Activated naive CD8-positive, alpha-beta T cell treated with anti-CD3 and anti-CD28 coated beads for 36 hours (primary cell): Measurements from ENCODE around the gene PLEKHA1. TPM values are rescaled to one million over a fixed set of nuclear protein-coding genes. Genes with fewer than 3 reads are reported as not detected.

ENCODE experiments used
- DNase-seq: peaks from one replicate; pipeline ENCODE4 v3.0.0; 2021
- H3K27ac Mint-ChIP-seq: one replicate; pipeline ENCODE4 v1.8.0; 2022; ENCODE audit warnings: mild to moderate bottlenecking, moderate library complexity, mixed read lengths
- H3K27me3 Mint-ChIP-seq: one replicate; pipeline ENCODE4 v1.8.0; 2022; ENCODE audit warnings: mild to moderate bottlenecking, mixed read lengths
- H3K36me3 Mint-ChIP-seq: one replicate; pipeline ENCODE4 v1.8.0; 2021; ENCODE audit warnings: mild to moderate bottlenecking, mixed read lengths
- H3K4me1 Mint-ChIP-seq: one replicate; pipeline ENCODE4 v1.8.0; 2021; ENCODE audit warnings: mixed read lengths
- H3K4me3 Mint-ChIP-seq: one replicate; pipeline ENCODE4 v1.8.0; 2022; ENCODE audit warnings: mild to moderate bottlenecking, moderate library complexity, mixed read lengths
- H3K9me3 Mint-ChIP-seq: one replicate; pipeline ENCODE4 v1.8.0; 2022; ENCODE audit warnings: mixed read lengths
- total RNA-seq, 2 experiments: library from RNA; stranded (reverse); gene quantifications; one replicate each; pipeline ENCODE4 v1.2.3, GENCODE V29; 2021

PLEKHA1 gene
- total RNA-seq, 2 experiments from 2014 or later = 17.1 to 18.8 TPM

DNA sequence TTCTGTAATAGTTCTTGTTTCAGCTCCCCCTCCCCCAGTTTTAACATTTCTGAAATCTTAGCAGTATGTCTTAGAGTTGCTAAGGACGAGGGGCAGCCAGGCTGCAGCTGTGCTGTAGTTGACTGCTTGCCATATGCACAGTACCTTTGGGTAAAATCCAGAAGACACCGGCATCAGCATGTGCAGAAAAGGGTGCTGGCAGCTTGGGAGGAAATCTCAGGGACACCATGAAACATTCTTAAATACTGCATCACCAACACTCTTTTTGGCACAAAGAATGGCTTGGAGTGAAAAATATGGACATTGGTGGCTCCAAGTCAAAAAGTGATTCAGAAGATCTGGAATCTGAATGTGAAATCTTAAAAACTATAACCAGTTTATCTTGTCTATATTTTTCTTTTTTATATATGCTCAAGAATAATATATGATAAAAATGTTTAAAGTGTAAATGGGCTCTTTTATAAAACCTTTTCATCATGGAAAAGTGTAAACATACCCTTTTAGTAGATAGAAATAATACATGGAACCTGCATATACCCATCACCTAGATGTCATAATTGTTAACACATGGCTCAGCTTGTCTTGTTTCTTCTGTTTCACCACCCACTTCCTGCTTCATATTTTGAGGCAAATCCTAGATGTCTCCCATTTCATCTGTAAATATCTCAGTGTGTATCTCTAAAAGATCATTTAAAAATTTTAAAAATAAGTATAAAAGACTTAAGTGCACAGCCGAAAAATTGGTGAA is 45.5 kb downstream of the PLEKHA1 start:
- Mint-ChIP-seq H3K4me3 (no peak overlapping the region), H3K9me3 (peaks cover 2% of the 10 kb centered on the region), H3K4me1 (peaks cover 74% of the 10 kb centered on the region), H3K27ac (peak overlapping the region; percentile 31), H3K36me3 (peaks cover 52% of the 10 kb centered on the region), H3K27me3 (no peaks in the 10 kb centered on the region)
- DNase-seq = no peak

DNA sequence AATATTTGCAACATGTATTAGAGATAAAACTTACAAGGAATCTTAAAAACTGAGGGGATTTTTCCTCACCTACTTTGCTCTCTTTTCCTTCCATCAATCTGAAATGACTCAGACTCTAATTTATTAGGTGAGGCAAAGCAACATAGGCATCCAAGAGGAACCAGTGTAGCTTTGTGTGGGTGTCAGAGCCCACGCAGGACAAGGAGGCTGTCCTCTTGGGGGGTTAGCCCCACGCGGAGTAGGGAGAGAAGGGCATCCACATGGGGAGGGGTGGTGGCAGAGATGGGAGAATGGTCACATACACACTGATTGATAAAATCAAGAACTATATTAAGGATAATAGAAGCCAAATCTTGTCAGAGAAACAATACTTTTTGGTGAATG is 46.1 kb downstream of the PLEKHA1 start:
- peaks cover 2% of the 10 kb centered on the region for H3K9me3 Mint-ChIP-seq
- peaks cover 49% of the 10 kb centered on the region for H3K36me3 Mint-ChIP-seq
- no peak overlapping the region for H3K4me3 Mint-ChIP-seq
- no peak for DNase-seq
- H3K27ac Mint-ChIP-seq = peak overlapping the region; percentile 80
- no peaks in the 10 kb centered on the region for H3K27me3 Mint-ChIP-seq
- peaks cover 69% of the 10 kb centered on the region for H3K4me1 Mint-ChIP-seq

DNA sequence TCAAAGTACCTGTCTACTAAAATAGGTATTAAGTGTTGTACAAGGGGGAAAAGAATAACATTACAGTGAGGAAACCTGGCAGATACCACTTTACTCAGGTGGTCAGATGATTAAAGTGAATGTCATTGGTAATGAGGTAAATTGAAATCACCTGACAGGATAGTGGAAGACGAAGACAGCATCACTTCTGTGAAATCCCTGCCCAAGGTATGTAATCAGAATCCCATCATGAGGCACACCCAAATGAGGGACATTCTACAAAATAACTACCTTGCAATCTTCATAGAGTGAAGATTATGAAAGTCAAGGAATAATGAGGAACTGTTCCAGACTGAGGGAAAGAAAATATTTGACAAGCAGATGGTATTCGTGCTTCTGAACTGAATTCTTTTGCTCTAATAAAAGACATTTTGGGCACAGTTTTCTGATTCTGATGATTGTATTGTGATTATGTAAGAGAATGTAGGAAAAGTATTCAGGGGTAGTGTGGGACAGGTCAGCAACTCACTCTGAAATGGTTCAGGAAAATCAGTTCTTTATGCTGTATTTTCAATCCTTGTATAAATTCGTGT is 46.6 kb downstream of the PLEKHA1 start:
- no peak overlapping the region for H3K4me3 Mint-ChIP-seq
- peaks cover 64% of the 10 kb centered on the region for H3K4me1 Mint-ChIP-seq
- H3K36me3 Mint-ChIP-seq = peaks cover 44% of the 10 kb centered on the region
- peaks cover 2% of the 10 kb centered on the region for H3K9me3 Mint-ChIP-seq
- no peak for DNase-seq
- H3K27ac Mint-ChIP-seq = peak overlapping the region; percentile 80
- no peaks in the 10 kb centered on the region for H3K27me3 Mint-ChIP-seq

DNA sequence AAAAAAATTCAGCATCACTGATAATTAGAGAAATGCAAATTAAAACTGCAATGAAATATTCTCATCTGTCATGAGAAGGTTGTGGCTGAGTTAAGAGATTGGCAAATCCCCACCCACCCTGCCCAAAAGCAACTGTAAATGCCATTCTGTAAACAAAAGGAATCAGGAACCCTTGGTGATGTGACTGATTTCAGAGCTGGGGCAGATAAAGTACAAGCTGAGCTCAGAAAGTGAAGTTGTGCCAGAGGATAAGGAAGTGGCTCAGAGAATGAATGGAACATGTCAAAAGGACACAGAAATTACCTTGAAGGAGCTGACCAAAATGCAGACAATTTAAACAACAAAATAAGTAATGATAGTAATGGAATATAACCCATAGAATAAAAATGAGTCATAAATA is 47.2 kb downstream of the PLEKHA1 start:
- Mint-ChIP-seq H3K27ac (peak overlapping the region; percentile 67), H3K36me3 (peaks cover 40% of the 10 kb centered on the region), H3K4me3 (no peak overlapping the region), H3K9me3 (peaks cover 2% of the 10 kb centered on the region), H3K4me1 (peaks cover 60% of the 10 kb centered on the region), H3K27me3 (no peaks in the 10 kb centered on the region)
- DNase-seq = no peak

DNA sequence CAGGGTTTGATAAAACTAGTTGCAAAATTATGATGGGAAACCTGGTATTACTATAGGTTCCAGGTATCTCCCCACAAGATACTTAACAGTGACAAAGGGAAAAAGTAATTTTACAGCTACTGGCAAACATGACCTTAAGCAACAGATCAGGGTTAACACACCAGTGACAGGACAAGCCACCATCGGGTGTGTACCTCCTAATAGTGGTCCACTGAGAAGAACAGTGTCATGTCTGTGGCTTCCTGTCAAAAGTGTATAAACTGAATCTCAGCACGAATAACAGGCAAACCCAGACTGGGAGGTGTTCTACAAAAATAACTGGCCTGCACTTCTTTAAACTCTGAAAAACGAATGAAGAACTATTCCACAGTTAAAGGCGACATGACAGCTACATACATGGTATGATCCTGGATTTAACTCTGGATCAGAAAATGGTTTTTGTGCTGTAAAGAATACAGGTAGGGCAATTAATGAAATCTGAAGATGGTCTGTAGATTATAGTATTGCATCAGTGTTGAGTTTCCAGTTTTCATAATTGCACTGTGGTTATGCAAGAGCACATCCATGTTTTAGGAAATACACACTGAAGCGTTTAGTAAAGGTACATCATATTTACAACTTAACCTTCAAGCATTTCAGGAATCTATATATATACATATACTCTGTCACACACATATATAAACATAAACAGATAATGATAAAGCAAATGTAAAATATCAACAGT is 47.9 kb downstream of the PLEKHA1 start:
- Mint-ChIP-seq H3K4me3 (no peak overlapping the region), H3K4me1 (peaks cover 61% of the 10 kb centered on the region), H3K9me3 (no peaks in the 10 kb centered on the region), H3K36me3 (peaks cover 37% of the 10 kb centered on the region), H3K27me3 (no peaks in the 10 kb centered on the region), H3K27ac (peak overlapping the region; percentile 78)
- DNase-seq = no peak

DNA sequence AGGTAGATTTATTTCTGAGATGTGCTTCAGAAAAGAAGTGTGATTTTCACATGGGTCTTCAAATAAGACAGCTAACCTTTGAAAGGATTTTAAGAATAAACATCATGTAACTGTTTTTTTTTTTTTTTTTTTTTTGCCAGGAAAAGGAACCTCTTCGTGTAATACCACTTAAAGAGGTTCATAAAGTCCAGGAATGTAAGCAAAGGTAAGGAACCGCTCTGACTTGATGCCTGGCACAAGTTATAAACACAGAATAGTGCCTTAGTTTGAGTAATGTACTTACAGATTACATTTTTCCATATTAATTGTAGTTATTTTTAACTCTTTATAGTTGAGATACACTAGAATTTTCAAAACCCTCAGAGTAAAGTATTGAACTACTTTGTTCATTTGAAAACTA is 49.6 kb downstream of the PLEKHA1 start:
- Mint-ChIP-seq H3K4me3 (no peak overlapping the region), H3K9me3 (no peaks in the 10 kb centered on the region), H3K36me3 (peaks cover 23% of the 10 kb centered on the region), H3K4me1 (peaks cover 47% of the 10 kb centered on the region), H3K27ac (no peak overlapping the region), H3K27me3 (no peaks in the 10 kb centered on the region)
- no peak for DNase-seq

DNA sequence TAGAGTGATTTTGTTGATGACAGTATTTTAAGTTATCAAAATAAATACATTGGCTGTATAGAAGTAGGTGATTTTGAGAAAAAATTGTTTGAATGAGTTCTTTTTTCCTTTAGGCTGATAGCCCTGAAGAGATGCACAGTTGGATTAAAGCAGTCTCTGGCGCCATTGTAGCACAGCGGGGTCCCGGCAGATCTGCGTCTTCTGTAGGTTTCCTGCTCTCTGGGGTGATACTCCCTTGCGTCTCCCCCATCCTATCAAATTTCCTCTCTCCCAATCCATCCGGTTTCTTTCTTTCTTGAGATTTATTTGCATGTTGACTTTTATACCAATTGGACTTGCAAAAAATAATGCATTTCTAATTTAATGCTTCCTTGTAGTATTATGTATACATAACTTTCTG is 52.3 kb downstream of the PLEKHA1 start:
- no peak for DNase-seq
- Mint-ChIP-seq H3K36me3 (peaks cover 6% of the 10 kb centered on the region), H3K4me3 (no peak overlapping the region), H3K27ac (no peak overlapping the region), H3K27me3 (no peaks in the 10 kb centered on the region), H3K4me1 (peaks cover 26% of the 10 kb centered on the region), H3K9me3 (no peaks in the 10 kb centered on the region)

DNA sequence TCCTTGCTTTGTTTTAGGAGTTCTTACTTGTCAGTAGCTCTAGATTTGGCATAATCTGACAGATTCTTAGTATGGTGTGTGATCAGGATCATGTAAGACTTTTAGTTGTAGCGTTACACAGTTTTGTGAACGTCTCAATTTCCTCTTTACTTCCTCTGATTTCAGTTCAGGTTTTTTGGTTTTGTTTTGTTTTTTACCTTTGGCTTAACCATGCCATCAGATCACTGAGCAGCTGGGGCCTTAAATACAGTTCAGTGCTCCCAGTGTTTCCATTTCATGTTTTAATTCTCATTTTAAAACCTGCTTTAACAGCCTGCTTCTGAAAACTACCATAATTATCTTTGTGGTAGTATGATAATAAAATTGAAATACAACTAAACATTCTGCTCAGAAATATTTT is 52.8 kb downstream of the PLEKHA1 start:
- peaks cover 21% of the 10 kb centered on the region for H3K4me1 Mint-ChIP-seq

DNA sequence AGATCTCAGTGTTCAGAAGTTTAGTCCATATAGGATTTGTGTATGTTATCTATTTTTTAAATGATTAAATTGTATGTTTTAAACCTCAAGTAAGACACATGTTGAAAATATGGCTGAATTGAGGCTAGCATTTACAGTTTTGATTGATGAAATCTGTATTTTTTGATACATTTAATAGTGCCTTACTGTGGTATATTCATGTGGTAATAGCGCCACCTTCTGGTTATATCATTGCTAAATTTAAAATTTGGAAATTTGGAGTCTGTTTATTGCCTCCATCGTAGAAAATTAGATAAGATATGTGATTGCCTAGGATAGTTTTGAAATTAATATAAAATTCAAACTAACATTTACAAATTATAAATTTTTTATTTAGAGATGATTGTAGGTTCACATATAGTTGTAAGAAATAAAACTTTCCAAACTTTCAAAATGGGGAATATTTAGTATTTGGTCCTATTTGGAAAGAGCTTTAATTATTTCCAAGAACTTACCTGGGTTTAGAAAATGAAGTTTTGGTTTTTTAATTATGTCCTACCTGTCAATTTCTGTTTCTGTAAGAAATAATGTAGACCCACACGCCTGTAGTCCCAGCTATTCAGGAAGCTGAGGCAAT is 60.8 kb downstream of the PLEKHA1 start:
- DNase-seq = no peak
- H3K4me3 Mint-ChIP-seq = no peak overlapping the region

More for the DNA sequence above, 52.8 kb downstream of the PLEKHA1 start:
- Mint-ChIP-seq H3K27me3 (no peaks in the 10 kb centered on the region), H3K36me3 (peaks cover 6% of the 10 kb centered on the region), H3K9me3 (no peaks in the 10 kb centered on the region), H3K4me3 (no peak overlapping the region), H3K27ac (no peak overlapping the region)
- DNase-seq = no peak

DNA sequence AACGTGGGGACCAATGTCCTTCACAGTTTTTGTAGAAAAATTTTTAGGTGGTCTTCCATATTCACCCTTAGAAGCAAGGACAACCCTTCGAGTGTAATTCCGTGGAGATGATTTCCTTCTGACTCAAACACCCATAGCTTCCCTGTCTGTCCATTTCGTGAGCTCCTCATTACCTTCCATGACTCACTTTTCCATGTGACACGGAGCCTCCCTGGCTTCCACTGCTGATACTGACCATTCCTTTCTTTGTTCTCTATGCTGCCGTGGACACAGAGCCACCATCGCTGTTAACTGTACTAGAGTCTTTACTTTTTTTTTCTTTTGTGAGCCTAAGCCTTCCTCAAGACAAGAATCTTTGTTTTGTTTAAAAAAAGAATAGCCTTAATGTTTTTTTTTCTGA is 67.5 kb downstream of the PLEKHA1 start:
- peaks cover 4% of the 10 kb centered on the region for H3K36me3 Mint-ChIP-seq

More for the DNA sequence above, 60.8 kb downstream of the PLEKHA1 start:
- Mint-ChIP-seq H3K4me1 (peaks cover 4% of the 10 kb centered on the region), H3K36me3 (peaks cover 4% of the 10 kb centered on the region), H3K27me3 (no peaks in the 10 kb centered on the region), H3K27ac (no peak overlapping the region), H3K9me3 (peaks cover 2% of the 10 kb centered on the region)

DNA sequence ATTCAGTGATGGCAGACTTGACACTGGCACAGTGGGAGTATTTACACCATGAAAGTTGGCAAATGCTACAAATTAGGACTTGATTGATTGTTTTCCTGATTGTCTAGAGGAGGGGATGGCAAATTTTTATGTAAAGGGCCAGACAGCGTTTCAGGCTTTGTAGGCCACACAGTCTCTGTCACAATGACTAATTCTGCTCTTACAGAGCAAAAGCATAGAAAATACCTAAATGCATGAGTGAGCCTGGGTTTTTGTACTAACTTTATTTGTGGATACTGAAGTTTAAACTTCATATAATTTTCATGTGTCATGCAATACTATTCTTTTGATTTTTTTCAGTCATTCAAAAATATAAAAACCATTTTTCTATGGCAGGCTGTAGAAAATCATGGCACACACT is 71.0 kb downstream of the PLEKHA1 start:
- Mint-ChIP-seq H3K4me3 (no peak overlapping the region), H3K36me3 (no peaks in the 10 kb centered on the region), H3K27ac (no peak overlapping the region), H3K4me1 (no peaks in the 10 kb centered on the region), H3K9me3 (no peaks in the 10 kb centered on the region), H3K27me3 (no peaks in the 10 kb centered on the region)
- no peak for DNase-seq

More for the DNA sequence above, 67.5 kb downstream of the PLEKHA1 start:
- Mint-ChIP-seq H3K4me1 (no peaks in the 10 kb centered on the region), H3K4me3 (no peak overlapping the region), H3K27me3 (no peaks in the 10 kb centered on the region), H3K27ac (no peak overlapping the region), H3K9me3 (peaks cover 3% of the 10 kb centered on the region)
- no peak for DNase-seq

DNA sequence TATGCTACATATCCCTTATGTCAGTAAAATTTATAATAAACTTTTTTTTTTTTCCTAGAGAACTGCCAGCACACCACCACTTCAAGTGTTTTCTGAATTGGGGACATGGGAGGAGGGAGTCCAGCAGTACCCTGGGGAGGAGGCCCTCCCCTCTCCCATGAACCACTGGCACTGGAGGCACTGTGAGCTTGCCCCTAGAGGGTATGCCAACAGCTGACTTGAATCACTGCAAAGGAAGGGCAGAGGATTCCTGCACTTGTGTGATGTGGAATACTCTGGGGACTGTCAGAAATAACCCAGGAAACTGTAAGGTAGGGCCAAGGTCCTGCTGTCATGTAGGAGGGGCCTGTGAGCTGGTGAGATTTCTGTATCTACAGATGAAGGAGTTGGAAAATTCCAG is 71.4 kb downstream of the PLEKHA1 start:
- no peaks in the 10 kb centered on the region for H3K27me3 Mint-ChIP-seq
- H3K36me3 Mint-ChIP-seq = no peaks in the 10 kb centered on the region
- no peak for DNase-seq
- H3K4me1 Mint-ChIP-seq = no peaks in the 10 kb centered on the region
- no peaks in the 10 kb centered on the region for H3K9me3 Mint-ChIP-seq
- H3K4me3 Mint-ChIP-seq = no peak overlapping the region
- no peak overlapping the region for H3K27ac Mint-ChIP-seq

DNA sequence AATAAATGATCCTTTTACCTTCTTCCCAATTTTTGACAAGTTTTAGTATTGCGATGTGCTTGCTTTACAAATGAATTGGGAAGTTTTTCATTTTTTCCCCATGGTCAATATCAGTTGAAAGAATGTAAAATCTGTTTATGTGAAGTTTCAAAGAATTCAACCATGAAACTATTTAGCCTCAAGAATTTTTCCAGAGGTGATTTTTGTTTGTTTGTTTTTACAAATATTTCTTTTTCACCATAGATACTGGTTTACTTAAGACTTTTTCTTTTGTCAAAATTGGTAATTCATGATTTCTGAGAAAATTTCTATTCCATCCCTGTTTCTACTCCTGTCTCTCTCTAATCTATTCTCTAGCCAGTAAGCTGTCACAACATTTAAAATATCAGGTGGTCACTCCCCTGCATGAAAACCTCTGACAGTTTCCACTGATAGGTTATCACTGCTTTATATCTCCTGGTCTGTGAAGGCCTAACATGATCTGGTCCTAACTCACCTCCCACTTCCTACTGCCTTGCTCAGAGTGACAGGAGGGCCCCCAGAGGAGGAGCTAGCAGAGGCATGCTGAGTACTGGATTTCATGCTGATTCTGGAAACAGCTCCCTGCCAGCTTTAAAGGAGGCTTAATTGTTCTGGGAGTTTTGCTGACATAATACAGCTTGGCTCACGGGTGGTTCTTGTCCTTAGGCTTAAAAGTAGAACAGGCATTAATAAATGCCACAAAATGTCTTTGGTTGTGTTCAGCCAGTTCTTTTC is 72.3 kb downstream of the PLEKHA1 start:
- Mint-ChIP-seq H3K4me1 (no peaks in the 10 kb centered on the region), H3K9me3 (no peaks in the 10 kb centered on the region), H3K4me3 (no peak overlapping the region), H3K27ac (no peak overlapping the region), H3K27me3 (no peaks in the 10 kb centered on the region), H3K36me3 (no peaks in the 10 kb centered on the region)
- DNase-seq = no peak

DNA sequence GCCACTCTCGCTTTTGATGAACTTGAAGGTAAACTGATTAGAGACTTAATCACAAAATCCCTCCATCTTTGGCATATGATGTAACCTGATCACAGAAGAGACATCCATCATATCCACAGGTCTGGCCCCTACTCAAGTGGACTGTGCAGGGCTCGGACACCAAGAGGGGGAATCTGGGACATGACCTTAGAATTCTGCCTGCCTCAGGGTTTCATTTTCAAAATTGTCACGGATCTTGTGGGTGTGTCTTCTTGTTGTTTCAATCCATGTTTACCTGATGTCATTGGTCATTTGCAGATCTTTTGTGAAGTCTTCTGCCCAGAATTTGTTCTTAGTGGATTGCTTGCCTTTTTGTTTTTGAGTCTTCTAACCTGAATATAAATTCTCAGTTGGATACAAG is 74.1 kb downstream of the PLEKHA1 start:
- Mint-ChIP-seq H3K4me1 (no peaks in the 10 kb centered on the region), H3K27me3 (peaks cover 6% of the 10 kb centered on the region), H3K27ac (no peak overlapping the region)

DNA sequence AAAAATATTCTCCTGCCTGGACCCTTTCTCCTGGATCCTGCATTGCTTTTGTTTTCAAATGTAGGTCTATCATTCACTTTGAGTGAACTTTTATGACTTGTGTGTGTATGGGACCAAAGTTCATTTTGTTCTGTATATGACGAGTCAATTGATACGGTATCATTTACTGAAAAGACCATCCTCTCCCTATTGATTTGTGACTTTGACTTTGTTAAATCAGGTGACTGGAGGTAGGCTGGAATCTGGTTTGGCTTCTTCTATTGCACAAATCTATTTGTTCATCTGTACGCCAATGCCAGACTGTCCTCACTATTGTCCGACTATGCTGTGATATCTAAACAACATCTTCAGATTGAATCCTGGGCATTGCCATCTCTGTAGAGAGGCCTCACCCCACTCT is 74.6 kb downstream of the PLEKHA1 start:
- no peaks in the 10 kb centered on the region for H3K4me1 Mint-ChIP-seq
- no peak overlapping the region for H3K27ac Mint-ChIP-seq
- no peaks in the 10 kb centered on the region for H3K36me3 Mint-ChIP-seq
- peaks cover 8% of the 10 kb centered on the region for H3K27me3 Mint-ChIP-seq
- DNase-seq = no peak
- H3K9me3 Mint-ChIP-seq = no peaks in the 10 kb centered on the region
- H3K4me3 Mint-ChIP-seq = no peak overlapping the region

More for the DNA sequence above, 74.1 kb downstream of the PLEKHA1 start:
- Mint-ChIP-seq H3K36me3 (no peaks in the 10 kb centered on the region), H3K4me3 (no peak overlapping the region), H3K9me3 (no peaks in the 10 kb centered on the region)
- DNase-seq = no peak
